SK-N-SH (cell line): ENCODE results near the gene CCDC121. TPM values are rescaled to one million over a fixed set of nuclear protein-coding genes. Genes with fewer than 3 reads are reported as not detected.

Source experiments
- CTCF ChIA-PET: fragments of 300-600, 350-600 bp; formaldehyde crosslinking; extraction: SDS; loops from one replicate; lab custom pipeline; 2021; lab: Yijun Ruan, JAX
- POLR2A ChIA-PET: fragments of 350-600 bp; sonication (Branson Sonifier 250); formaldehyde crosslinking; extraction: SDS; loops from one replicate; lab custom pipeline; 2020; ENCODE audit warnings: antibody characterized with exemption, inconsistent platforms; lab: Yijun Ruan, JAX
- DNase-seq: peaks from one replicate; pipeline ENCODE4 v3.0.0; 2012
- H2AFZ ChIP-seq: fragments of 200-600 bp; sonication (generic); 2 replicates; pipeline ENCODE4 v1.8.1; 2016; ENCODE audit warnings: antibody characterized with exemption, mild to moderate bottlenecking, low read depth
- H3F3A ChIP-seq: fragments of 200-600 bp; sonication (generic); replicated peaks from 2 replicates; pipeline ENCODE3; 2016; ENCODE audit warnings: antibody characterized with exemption, mild to moderate bottlenecking; ENCODE audit not compliant: insufficient read depth
- H3K27ac ChIP-seq, 2 experiments: fragments of 200-500 bp in 1 of 2; fragments of 200-600 bp in 1 of 2; sonication (Bioruptor generic) in 1 of 2; sonication (generic), shearing (Covaris generic) in 1 of 2; 2 replicates each; pipeline versions ENCODE4 v1.5.1 to v1.6.1; 2014 to 2016; ENCODE audit warnings: low read depth in 2 of 2, inconsistent platforms in 1 of 2, low read length in 1 of 2, mild to moderate bottlenecking in 1 of 2, mixed read lengths in 1 of 2
- H3K27me3 ChIP-seq: fragments of 200-600 bp; sonication (generic), shearing (Covaris generic); 2 replicates; pipeline ENCODE4 v1.6.1; 2016; ENCODE audit warnings: mixed run types; ENCODE audit not compliant: insufficient read depth
- H3K36me3 ChIP-seq, 2 experiments: fragments of 200-500 bp in 1 of 2; fragments of 200-600 bp in 1 of 2; sonication (Bioruptor generic) in 1 of 2; sonication (generic) in 1 of 2; replicated peaks in 1 of 2; 2 replicates each; pipeline versions ENCODE3 to v1.5.1; 2014 to 2016; ENCODE audit warnings: low read length in 1 of 2, mild to moderate bottlenecking in 1 of 2; ENCODE audit not compliant: insufficient read depth in 2 of 2, control insufficient read depth in 1 of 2
- H3K4me1 ChIP-seq, 2 experiments: fragments of 200-500 bp in 1 of 2; fragments of 200-600 bp in 1 of 2; sonication (Bioruptor generic) in 1 of 2; sonication (generic), shearing (Covaris generic) in 1 of 2; 2 replicates each; pipeline versions ENCODE4 v1.5.1 to v1.6.1; 2014 to 2016; ENCODE audit warnings: low read depth in 1 of 2, low read length in 1 of 2, mixed run types in 1 of 2; ENCODE audit not compliant: insufficient read depth in 2 of 2, control insufficient read depth in 1 of 2
- H3K4me2 ChIP-seq: fragments of 200-600 bp; sonication (generic), shearing (Covaris generic); 2 replicates; pipeline ENCODE4 v1.6.1; 2017; ENCODE audit warnings: mixed run types
- H3K4me3 ChIP-seq, 2 experiments: fragments of 200-500 bp in 1 of 2; fragments of 200-600 bp in 1 of 2; sonication (Bioruptor generic) in 1 of 2; sonication (generic), shearing (Covaris generic) in 1 of 2; 2 replicates each; pipeline versions ENCODE4 v1.5.1 to v1.8.1; 2014 to 2016; ENCODE audit warnings: low read depth in 2 of 2, inconsistent platforms in 1 of 2, low read length in 1 of 2, mild to moderate bottlenecking in 1 of 2, mixed read lengths in 1 of 2, moderate library complexity in 1 of 2
- H3K79me2 ChIP-seq: fragments of 200-600 bp; sonication (generic); 2 replicates; pipeline ENCODE4 v1.8.1; 2017; ENCODE audit warnings: mild to moderate bottlenecking; ENCODE audit not compliant: insufficient read depth
- H3K9ac ChIP-seq: fragments of 200-600 bp; sonication (generic); 2 replicates; pipeline ENCODE4 v1.6.1; 2017; ENCODE audit warnings: mixed run types
- H3K9me2 ChIP-seq: fragments of 200-600 bp; sonication (generic); 2 replicates; pipeline ENCODE4 v1.6.1; 2017; ENCODE audit warnings: mixed run types
- H3K9me3 ChIP-seq: fragments of 200-600 bp; sonication (generic); 2 replicates; pipeline ENCODE4 v1.6.1; 2017; ENCODE audit warnings: mixed run types, mild to moderate bottlenecking, moderate library complexity
- H4K20me1 ChIP-seq: fragments of 200-600 bp; sonication (generic); 2 replicates; pipeline ENCODE4 v1.6.1; 2017; ENCODE audit warnings: mild to moderate bottlenecking, mixed run types; ENCODE audit not compliant: insufficient read depth
- EP300 ChIP-seq, 2 experiments: IDR thresholded peaks; 2 replicates each; pipeline versions ENCODE4 v1.4.0 to v1.6.1; 2012; ENCODE audit warnings: borderline replicate concordance in 1 of 2, low read depth in 1 of 2, low read length in 1 of 2
- EZH2phosphoT487 ChIP-seq: fragments of 200-600 bp; sonication (generic); IDR thresholded peaks from 2 replicates; pipeline ENCODE4 v1.6.1; 2017; ENCODE audit warnings: low read depth, mixed run types, mild to moderate bottlenecking, antibody characterized with exemption, moderate library complexity, borderline replicate concordance
- FOSL2 ChIP-seq: IDR thresholded peaks from 2 replicates; pipeline ENCODE4 v1.4.0; 2012; ENCODE audit warnings: low read depth, mild to moderate bottlenecking, moderate library complexity, borderline replicate concordance
- IRF3 ChIP-seq: fragments of 150-350 bp; IDR thresholded peaks from 2 replicates; pipeline ENCODE4 v1.6.1; 2016; ENCODE audit warnings: mild to moderate bottlenecking, low read depth, low read length
- MXI1 ChIP-seq: IDR thresholded peaks from 2 replicates; pipeline ENCODE4 v1.6.1; 2012; ENCODE audit warnings: mild to moderate bottlenecking, low read depth, low read length, improper control_type of control experiment
- POLR2AphosphoS5 ChIP-seq: IDR thresholded peaks from 2 replicates; pipeline ENCODE4 v1.6.1; 2012; ENCODE audit warnings: low read depth, low read length
- RAD21 ChIP-seq: IDR thresholded peaks from 2 replicates; pipeline ENCODE4 v1.6.1; 2012; ENCODE audit warnings: mild to moderate bottlenecking, low read length
- RFX5 ChIP-seq: IDR thresholded peaks from 2 replicates; pipeline ENCODE4 v1.6.1; 2012; ENCODE audit warnings: mild to moderate bottlenecking, improper control_type of control experiment, low read length
- SMC3 ChIP-seq: IDR thresholded peaks from 2 replicates; pipeline ENCODE4 v1.6.1; 2012; ENCODE audit warnings: low read depth, low read length, improper control_type of control experiment
- TEAD4 ChIP-seq: IDR thresholded peaks from 2 replicates; pipeline ENCODE4 v1.4.0; 2012; ENCODE audit warnings: mild to moderate bottlenecking, borderline replicate concordance; ENCODE audit not compliant: insufficient read depth
- YY1 ChIP-seq: IDR thresholded peaks from 2 replicates; pipeline ENCODE4 v1.4.0; 2012; ENCODE audit warnings: low read depth, mild to moderate bottlenecking
- ZBTB33 ChIP-seq: IDR thresholded peaks from 2 replicates; pipeline ENCODE4 v1.4.0; 2012; ENCODE audit warnings: low read depth, borderline replicate concordance
- WGBS: methylation state at CpG from one replicate; pipeline ENCODE4 v1.1.6; 2017; ENCODE audit warnings: low lambda C conversion rate; 5-methylcytosine and 5-hydroxymethylcytosine counted together
- polyA plus RNA-seq, 3 experiments: library from polyadenylated mRNA; depleted of rRNA; stranded (reverse); fragments of >200 nt; gene quantifications; 2 replicates each; pipeline ENCODE4 v1.2.3, GENCODE V29; 2012

The CCDC121 gene
- polyA plus RNA-seq, 1 of the 3 experiments (the other 2 are of a cell fraction): 2.3 TPM

GRCh38 chr2:27663285-27664153 lies 34.7 kb upstream of the CCDC121 start, which contains the start of the genes SLC4A1AP and SUPT7L (continued):
- peak; percentile 88 for TF ChIP-seq POLR2AphosphoS5
- TF ChIP-seq TEAD4: no peak
- TF ChIP-seq EZH2phosphoT487: no peak
- no peak for TF ChIP-seq EP300 (IDR thresholded peaks at IDR 0.05; ENCODE audit: borderline replicate concordance in 1 of 2, low read depth in 1 of 2, low read length in 1 of 2)
- TF ChIP-seq SMC3: no peak
- 0 out of 2 replicates have a peak, but pooled peaks have one; percentile 12 for TF ChIP-seq RFX5
- no peak for TF ChIP-seq RAD21
- no peak for TF ChIP-seq ZBTB33
- no peak; the same call in 1 of the 2 replicates for TF ChIP-seq FOSL2
- TF ChIP-seq MXI1: peak; percentile 77
- TF ChIP-seq YY1: peak; percentile 97

GRCh38 chr2:27661371-27661770 lies 32.6 kb upstream of the CCDC121 start:
- no peak overlapping the region for H3K4me2 ChIP-seq
- no peak overlapping the region for H3K27ac ChIP-seq
- H4K20me1 ChIP-seq: no peaks in the 10 kb centered on the region
- no peak overlapping the region for H3K9ac ChIP-seq
- no peak overlapping the region for H2AFZ ChIP-seq
- no peak for TF ChIP-seq MXI1
- no peak for TF ChIP-seq EZH2phosphoT487
- TF ChIP-seq FOSL2: no peak
- no peak for TF ChIP-seq YY1
- no peak for TF ChIP-seq IRF3
- TF ChIP-seq RFX5: no peak
- no peak for TF ChIP-seq RAD21
- 80% methylated on average over 1 of the region's 1 CpG for WGBS
- H3K4me3 ChIP-seq: no peak overlapping the region
- CTCF ChIA-PET: interaction anchor here (2.7 kb wide), 1 partner anchor 22 kb away, joined by 19 read pairs; no protein-coding TSS in a partner anchor
- H3K36me3 ChIP-seq: peaks cover 56 to 60% of the 10 kb centered on the region in 2 experiments
- H3K27me3 ChIP-seq: no peaks in the 10 kb centered on the region
- peaks cover 16 to 24% of the 10 kb centered on the region in 2 experiments; a peak in 3 of 4 replicates for H3K4me1 ChIP-seq
- H3F3A ChIP-seq: peaks cover 1% of the 10 kb centered on the region
- H3K9me3 ChIP-seq: no peaks in the 10 kb centered on the region
- no peak for DNase-seq
- no peaks in the 10 kb centered on the region for H3K9me2 ChIP-seq
- peaks cover 64% of the 10 kb centered on the region for H3K79me2 ChIP-seq
- POLR2A ChIA-PET: no interaction called here
